PFSK-1 (cell line): ENCODE results near the gene GRID1.

Experiments
- FOXP2 ChIP-seq: optimal IDR thresholded peaks from 2 replicates; pipeline ENCODE3; 2011; ENCODE audit warnings: borderline replicate concordance, control low read depth, inconsistent platforms; ENCODE audit not compliant: insufficient read depth; ENCODE audit errors: extremely low read length, extremely low read depth
- POLR2AphosphoS5 ChIP-seq: IDR thresholded peaks from 2 replicates; pipeline ENCODE4 v1.6.1; 2012; ENCODE audit warnings: low read depth, mild to moderate bottlenecking, control low read depth, low read length, moderate library complexity
- SIN3A ChIP-seq: IDR thresholded peaks from 2 replicates; pipeline ENCODE4 v1.6.1; 2012; ENCODE audit warnings: mild to moderate bottlenecking, low read length, moderate library complexity, borderline replicate concordance; ENCODE audit not compliant: insufficient read depth
- TAF1 ChIP-seq: IDR thresholded peaks from 2 replicates; pipeline ENCODE4 v1.6.1; 2012; ENCODE audit warnings: low read length, control low read depth, borderline replicate concordance; ENCODE audit not compliant: insufficient read depth
- TF ChIP-seq, protein P1 (sequence below), 2 experiments: IDR thresholded peaks; 2 replicates each; pipeline versions ENCODE4 v1.6.1 to v1.8.0; 2011 to 2012; ENCODE audit warnings: low read depth in 2 of 2, low read length in 2 of 2, control low read depth in 1 of 2, inconsistent platforms in 1 of 2, mild to moderate bottlenecking in 1 of 2, moderate library complexity in 1 of 2; ENCODE audit not compliant: insufficient read depth in 1 of 2

GRID1 gene

DNA sequence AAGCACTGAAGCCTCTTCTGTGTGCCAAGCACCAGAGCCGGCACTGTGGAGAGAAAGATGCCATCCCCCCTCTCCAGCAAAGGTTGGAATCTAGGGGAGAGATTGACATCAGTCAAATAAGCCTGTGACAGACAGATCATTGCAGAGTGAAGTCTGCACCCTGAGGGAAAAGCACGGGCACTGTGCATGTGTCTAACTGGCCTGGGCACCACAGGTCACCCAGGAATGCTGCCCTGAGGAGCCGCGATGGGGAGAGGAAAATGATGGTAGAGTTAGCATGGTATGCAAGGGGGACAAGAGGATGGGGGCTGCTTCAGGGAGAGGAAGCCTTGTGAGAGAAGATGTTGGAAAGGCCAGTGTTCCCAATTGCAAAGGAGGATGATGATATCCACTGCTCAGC lies 261.0 kb downstream of the GRID1 start:
- TF ChIP-seq POLR2AphosphoS5 = no peak
- TF ChIP-seq, protein P1, sequence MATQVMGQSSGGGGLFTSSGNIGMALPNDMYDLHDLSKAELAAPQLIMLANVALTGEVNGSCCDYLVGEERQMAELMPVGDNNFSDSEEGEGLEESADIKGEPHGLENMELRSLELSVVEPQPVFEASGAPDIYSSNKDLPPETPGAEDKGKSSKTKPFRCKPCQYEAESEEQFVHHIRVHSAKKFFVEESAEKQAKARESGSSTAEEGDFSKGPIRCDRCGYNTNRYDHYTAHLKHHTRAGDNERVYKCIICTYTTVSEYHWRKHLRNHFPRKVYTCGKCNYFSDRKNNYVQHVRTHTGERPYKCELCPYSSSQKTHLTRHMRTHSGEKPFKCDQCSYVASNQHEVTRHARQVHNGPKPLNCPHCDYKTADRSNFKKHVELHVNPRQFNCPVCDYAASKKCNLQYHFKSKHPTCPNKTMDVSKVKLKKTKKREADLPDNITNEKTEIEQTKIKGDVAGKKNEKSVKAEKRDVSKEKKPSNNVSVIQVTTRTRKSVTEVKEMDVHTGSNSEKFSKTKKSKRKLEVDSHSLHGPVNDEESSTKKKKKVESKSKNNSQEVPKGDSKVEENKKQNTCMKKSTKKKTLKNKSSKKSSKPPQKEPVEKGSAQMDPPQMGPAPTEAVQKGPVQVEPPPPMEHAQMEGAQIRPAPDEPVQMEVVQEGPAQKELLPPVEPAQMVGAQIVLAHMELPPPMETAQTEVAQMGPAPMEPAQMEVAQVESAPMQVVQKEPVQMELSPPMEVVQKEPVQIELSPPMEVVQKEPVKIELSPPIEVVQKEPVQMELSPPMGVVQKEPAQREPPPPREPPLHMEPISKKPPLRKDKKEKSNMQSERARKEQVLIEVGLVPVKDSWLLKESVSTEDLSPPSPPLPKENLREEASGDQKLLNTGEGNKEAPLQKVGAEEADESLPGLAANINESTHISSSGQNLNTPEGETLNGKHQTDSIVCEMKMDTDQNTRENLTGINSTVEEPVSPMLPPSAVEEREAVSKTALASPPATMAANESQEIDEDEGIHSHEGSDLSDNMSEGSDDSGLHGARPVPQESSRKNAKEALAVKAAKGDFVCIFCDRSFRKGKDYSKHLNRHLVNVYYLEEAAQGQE (IDR thresholded peaks at IDR 0.05; ENCODE audit: insufficient read depth in 1 of 2, low read depth in 2 of 2, low read length in 2 of 2) = no peak
- TF ChIP-seq FOXP2 = no peak
- no peak for TF ChIP-seq SIN3A
- TF ChIP-seq TAF1 = no peak

DNA sequence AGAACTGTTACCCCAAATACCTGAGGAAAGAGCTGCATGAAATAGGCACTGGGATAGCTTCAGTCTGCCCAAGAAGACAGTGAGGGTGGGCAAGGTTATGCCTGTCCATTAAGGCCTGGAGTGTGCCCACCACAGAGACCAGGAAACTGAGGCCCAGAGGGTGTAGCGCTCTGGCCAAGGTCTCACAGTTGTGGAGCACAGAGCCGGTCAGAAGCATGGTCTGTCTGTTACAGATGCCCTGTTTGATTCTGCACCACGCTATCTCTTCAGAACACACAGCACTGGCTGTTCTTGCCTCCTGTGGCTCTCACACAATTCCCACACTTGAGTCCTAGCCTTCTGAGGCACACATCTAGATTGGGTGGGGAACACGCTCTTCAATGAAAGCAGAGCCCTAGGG lies 261.4 kb downstream of the GRID1 start:
- TF ChIP-seq FOXP2 (no peak), TAF1 (no peak)
- TF ChIP-seq, protein P1 (IDR thresholded peaks at IDR 0.05; ENCODE audit: insufficient read depth in 1 of 2, low read depth in 2 of 2, low read length in 2 of 2) = no peak

DNA sequence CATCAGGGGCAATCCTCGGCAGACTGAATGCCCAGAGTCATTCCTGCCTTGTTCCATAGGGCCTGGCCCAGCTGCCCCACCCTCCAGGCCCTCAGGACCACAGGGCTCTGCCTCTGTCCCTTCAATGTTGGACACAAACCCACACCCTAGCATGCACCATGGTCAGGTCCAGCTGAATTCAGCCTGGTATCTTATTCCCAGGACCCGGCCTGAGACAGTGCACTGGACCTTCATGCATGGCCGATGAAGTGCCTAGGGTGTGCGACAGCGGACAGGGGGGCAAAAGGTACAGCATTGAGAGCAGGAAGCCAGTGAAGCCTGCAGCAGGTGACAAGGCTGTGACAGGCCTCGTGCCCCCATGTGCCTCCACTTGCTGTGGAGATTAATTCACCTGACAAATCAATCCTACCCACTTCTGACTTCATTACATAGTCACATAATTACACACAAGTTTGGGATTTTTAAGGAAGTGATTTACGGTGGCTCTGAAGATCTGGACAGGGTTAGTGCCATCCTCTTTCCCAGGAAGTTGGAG lies 261.9 kb downstream of the GRID1 start:
- no peak for TF ChIP-seq SIN3A
- no peak for TF ChIP-seq POLR2AphosphoS5
- TF ChIP-seq, protein P1 (IDR thresholded peaks at IDR 0.05; ENCODE audit: insufficient read depth in 1 of 2, low read depth in 2 of 2, low read length in 2 of 2) = no peak
- no peak for TF ChIP-seq FOXP2
- TF ChIP-seq TAF1 = no peak

DNA sequence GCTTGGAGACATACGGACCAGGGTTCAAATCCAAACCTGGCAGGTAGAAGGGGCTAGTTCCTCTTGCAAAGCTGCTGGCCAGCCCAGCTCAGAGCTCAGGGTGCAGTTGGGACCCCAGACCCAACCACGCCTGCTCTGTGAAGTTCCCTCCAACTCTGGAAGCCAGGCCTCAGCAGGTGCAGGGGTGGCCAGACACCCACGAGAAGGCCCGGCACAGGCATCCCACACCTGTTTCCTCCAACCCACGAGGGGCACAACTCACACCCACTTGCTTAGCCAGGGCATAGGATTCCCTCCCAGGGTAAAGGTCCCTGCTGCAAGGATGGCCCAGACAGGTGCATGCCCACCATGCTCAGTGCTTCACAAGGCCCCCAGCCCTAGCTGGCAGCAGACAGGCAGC lies 262.4 kb downstream of the GRID1 start:
- TF ChIP-seq SIN3A = no peak
- no peak for TF ChIP-seq TAF1
- TF ChIP-seq, protein P1 (IDR thresholded peaks at IDR 0.05; ENCODE audit: insufficient read depth in 1 of 2, low read depth in 2 of 2, low read length in 2 of 2) = no peak
- TF ChIP-seq FOXP2 = no peak
- no peak for TF ChIP-seq POLR2AphosphoS5

DNA sequence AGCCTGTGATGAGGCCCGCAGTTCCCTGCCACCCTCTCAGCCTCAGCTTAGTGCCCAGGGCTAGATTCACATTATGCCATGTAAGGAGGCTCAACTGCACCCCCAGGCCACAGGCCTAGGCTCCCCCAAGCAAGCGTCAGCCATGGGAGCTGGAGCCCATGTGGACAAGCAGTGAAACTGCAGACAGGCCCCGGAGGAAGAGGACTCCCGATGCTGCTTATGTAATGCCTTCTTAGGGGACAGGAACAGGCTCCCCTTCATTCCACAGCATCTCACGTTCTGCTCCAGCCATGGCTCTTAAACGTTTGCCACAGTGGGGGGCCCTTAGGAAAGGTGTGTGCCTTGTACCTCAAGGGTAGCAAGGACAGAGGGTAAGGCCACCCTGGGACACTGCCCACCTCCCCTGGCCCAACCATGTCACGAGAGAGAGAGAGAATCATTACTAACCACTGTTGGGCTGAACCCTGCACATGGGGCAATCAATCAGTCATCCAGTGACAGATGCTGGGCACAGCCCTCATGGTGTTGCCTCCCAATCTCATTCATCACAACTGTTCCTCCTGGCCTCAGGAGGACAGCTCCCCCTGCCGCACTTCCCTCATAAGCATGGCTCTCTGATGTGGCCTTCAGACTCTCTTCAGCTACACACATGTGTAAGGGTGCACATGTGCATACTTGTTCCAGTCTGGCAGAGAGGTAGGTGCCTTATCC lies 263.0 kb downstream of the GRID1 start:
- TF ChIP-seq TAF1 = no peak
- no peak for TF ChIP-seq SIN3A
- no peak for TF ChIP-seq FOXP2
- no peak for TF ChIP-seq POLR2AphosphoS5
- TF ChIP-seq, protein P1 (IDR thresholded peaks at IDR 0.05; ENCODE audit: insufficient read depth in 1 of 2, low read depth in 2 of 2, low read length in 2 of 2) = no peak
